GF-D8 (cell line): ENCODE data around the gene RGMA.

ENCODE experiments used
- DNase-seq: peaks from one replicate; lab custom pipeline; 2025; lab: John Stamatoyannopoulos, UW

Gene RGMA, protein sequence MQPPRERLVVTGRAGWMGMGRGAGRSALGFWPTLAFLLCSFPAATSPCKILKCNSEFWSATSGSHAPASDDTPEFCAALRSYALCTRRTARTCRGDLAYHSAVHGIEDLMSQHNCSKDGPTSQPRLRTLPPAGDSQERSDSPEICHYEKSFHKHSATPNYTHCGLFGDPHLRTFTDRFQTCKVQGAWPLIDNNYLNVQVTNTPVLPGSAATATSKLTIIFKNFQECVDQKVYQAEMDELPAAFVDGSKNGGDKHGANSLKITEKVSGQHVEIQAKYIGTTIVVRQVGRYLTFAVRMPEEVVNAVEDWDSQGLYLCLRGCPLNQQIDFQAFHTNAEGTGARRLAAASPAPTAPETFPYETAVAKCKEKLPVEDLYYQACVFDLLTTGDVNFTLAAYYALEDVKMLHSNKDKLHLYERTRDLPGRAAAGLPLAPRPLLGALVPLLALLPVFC

DNA sequence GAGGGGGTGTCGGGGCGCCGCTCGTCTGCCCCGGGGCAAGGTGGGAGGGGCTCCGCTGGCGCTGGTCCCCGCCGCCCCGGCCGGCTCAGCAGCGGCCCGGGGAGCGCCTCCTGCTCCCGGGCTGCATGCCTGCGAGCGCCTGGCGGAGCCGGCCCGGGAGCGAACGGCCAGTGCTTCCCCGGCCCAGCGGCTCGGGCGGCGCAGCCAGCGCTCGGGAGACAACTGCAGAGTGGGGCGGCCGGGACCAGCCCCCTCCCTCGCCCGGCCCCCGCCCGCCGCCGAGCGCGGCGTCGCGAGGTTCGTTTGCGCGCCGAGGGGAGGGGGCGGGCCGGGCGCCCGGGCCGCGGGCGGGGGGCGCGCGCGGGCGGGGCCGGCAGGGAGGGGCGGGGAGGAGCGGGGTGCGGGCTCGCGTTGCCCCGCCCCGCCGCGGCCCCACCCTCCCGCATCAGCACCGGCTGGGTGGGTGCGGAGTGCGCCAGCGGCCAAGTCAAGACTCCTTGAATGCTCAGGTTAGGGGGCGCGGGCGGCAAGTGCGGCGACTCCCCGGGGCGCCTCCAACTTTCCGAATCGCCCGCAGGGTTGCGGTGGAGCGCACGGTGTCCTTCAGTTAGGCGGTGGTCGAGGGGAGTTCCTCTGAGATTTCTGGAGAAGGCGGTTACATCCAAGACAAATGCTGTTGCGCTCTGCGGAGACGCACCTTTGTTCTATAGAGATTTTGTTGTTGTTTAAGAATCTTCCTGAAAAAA lies at the start of gene RGMA:
TSS of gene RGMA (minus strand) at position 231 of the 746 bp plus-strand sequence. CDS start 279 bp downstream, outside the sequence.
- DNase-seq: no peak

GRCh38 chr15:93136606-93137005 lies 47.6 kb upstream of the RGMA start:
- DNase-seq: no peak

- no peak for DNase-seq
Measured at GRCh38 chr15:93135997-93136397, 47.0 kb upstream of the RGMA start.

- DNase-seq: no peak
Measured at GRCh38 chr15:93135459-93135858, 46.4 kb upstream of the RGMA start.

- DNase-seq: no peak
Measured at GRCh38 chr15:93131485-93132095, 42.6 kb upstream of the RGMA start.

- DNase-seq: no peak
Measured at GRCh38 chr15:93129702-93130488, 40.9 kb upstream of the RGMA start.

- no peak for DNase-seq
Measured at GRCh38 chr15:93127286-93127685, 38.3 kb upstream of the RGMA start.

- no peak for DNase-seq
Measured at GRCh38 chr15:93126599-93126998, 37.6 kb upstream of the RGMA start.

GRCh38 chr15:93126148-93126547 lies 37.1 kb upstream of the RGMA start:
- no peak for DNase-seq

DNA sequence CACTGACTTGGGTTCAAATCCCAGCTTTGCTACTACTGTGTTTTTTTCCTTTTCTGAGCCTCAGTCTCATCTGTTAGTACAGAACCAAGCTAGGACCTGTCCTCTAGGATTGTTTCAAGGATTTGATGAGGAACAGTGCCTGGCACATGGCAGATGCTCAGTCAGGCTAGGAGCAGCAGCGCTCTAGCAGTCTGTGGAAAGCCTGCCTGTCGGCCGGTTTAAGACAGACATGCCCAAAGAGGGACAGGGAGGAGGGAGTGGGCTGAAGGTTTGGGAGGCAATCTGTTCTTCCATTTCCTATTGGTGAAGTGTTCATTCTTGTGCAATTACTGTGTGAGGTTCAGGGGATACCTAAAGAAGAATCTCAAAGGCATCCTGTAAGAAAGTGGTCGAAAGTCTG lies 35.1 kb upstream of the RGMA start:
- DNase-seq: no peak

DNA sequence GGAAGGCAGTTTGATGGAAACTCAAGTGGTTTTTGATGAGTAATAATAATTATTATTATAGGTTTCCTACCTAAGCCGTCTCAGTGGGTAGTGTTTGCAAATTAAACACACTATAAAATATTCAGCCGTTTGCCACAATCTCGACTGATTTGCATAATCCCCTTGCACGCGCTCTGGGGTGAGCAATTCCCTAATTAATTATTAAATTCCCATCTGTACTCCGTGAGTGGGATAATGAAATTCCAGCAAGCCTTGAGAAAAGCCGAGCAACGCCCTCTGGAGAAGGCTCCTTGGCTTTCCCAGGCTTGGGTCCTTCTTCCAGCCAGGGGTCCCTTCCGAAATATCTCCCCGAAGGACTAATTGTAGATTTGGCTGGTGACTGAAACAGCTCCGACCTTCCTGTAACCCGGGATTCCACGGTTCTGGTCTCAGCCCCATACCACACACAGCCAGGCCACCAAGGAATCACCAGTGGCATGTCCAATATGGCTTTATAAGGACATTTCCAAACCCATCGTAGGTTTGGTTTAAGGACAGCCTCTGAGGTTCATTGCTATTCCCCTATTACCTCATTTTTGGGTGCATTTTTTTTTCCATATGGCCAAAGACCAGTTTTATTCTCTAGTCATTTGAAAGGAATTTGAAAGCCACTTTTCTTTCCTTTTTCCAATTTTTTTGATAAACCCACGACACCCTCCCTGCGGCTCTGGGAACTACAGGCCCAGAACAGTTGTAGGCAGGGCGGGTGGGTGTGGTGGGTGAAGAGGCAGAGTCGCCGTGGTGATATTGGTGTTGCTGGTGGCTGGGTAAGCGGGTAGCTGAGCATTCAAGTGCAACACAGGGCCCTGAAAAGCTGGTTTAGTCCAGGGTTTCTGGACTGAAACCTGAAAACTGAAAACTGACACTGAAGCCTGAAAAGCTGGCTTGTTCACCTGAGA lies 33.2 kb upstream of the RGMA start:
- no peak for DNase-seq

- no peak for DNase-seq
Measured at GRCh38 chr15:93121107-93121506, 32.1 kb upstream of the RGMA start.

GRCh38 chr15:93118904-93119303 lies 29.9 kb upstream of the RGMA start:
- no peak for DNase-seq

DNA sequence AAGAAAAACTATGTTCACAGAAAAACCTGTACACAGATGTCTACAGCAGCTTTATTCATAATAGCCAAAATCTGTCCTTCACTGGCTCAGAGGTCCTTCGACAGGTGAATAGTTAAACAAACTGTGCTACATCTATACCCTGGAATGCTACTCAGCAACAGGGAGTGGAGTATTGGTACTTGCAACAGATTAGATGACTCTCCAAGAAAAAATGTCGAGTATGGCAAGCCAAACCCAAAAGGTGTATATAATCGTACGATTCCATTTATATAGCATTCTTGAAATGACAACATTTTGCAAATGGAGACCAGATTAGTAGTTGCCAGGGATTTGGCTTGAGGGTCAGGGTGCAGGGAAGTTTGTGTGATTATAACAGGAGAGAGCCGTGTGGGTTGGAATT lies 22.4 kb upstream of the RGMA start:
- DNase-seq: no peak

DNA sequence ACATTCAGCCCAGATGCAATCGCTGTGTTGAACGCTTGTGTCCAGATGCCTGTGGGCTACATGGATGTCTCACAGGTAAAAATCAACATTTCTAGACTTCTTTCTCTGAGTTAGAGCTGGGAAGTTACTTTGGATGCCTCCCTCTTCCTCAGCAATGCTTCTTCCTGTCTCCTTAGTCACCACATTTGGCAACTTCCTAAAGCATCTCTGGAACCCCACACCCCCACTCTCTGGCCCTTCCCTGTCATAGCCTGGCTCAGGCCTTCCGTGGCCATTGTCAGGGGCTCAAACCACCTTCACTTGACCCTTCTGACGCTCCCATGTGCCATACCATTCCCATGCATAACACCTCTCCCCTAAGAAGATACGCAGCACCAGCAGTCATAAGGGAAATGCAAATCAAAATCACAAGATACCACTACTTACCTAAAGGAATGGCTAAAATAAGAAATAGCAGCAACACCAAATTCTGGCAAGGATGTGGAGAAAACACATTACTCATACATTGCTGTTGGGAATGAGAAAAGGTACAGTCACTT lies 21.6 kb upstream of the RGMA start:
- DNase-seq: no peak

DNA sequence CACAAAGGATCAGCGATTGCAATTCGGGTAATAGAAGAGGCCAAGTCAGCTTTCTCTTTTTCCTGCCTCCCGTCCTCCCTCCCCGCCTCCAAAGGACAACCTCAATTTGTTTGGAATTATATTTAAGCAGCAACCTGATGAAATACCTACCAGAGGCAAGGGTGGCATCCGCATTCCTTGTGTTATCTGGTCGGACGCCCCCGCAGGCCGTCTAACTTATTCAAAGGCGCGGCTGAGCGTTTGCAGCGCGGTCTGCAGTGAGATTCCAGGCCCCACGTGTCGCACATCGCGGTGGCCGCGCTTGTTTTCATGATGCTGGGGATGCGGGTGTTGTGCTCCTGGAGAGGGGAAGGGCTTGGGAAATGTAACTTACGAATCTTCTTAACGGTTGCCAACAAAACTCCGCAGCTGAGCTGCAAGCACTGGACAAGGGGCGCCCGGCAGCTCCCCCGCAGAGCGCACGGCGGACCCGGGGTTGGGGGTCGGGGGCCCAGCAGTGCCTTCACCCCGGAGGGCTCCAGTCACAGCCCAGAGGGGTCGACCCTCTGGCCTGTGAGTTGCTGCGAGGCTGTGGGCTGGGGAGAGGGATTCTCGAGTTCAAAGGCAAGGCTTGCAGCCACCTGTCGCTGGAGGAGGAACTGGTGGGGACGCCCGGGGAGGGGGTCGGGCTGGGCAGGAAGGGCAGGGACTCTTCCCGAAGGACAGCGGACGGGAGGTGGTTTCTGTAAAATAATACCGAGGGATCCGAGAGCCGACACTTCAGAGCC lies 20.5 kb upstream of the RGMA start:
- no peak for DNase-seq

- DNase-seq: no peak
Measured at GRCh38 chr15:93107646-93108045, 18.6 kb upstream of the RGMA start.

- no peak for DNase-seq
Measured at GRCh38 chr15:93105485-93105884, 16.5 kb upstream of the RGMA start.

GRCh38 chr15:93103823-93104222 lies 14.8 kb upstream of the RGMA start:
- DNase-seq: no peak

GRCh38 chr15:93102211-93102610 lies 13.2 kb upstream of the RGMA start:
- no peak for DNase-seq
